Neural cell (in vitro differentiated cells): ENCODE measurements around the gene PLAAT2.

ENCODE experiments used
- EP300 ChIP-seq: fragments of 450-650 bp; conservative IDR thresholded peaks from 2 replicates; pipeline ENCODE4 v1.6.1; 2014; ENCODE audit warnings: antibody characterized with exemption, mild to moderate bottlenecking, moderate library complexity; ENCODE audit not compliant: poor library complexity, severe bottlenecking
- EZH2 ChIP-seq: fragments of 200-600, 300-800 bp; shearing (Covaris generic), sonication (generic); IDR thresholded peaks from 2 replicates; pipeline ENCODE4 v1.6.1; 2014; ENCODE audit warnings: antibody characterized with exemption, low read length, borderline replicate concordance, mild to moderate bottlenecking; ENCODE audit not compliant: insufficient read depth, poor library complexity, severe bottlenecking
- MXI1 ChIP-seq: fragments of 450-650 bp; conservative IDR thresholded peaks from 2 replicates; pipeline ENCODE4 v1.6.1; 2014; ENCODE audit warnings: antibody characterized with exemption, mild to moderate bottlenecking; ENCODE audit not compliant: poor library complexity, severe bottlenecking
- POLR2AphosphoS5 ChIP-seq: IDR thresholded peaks from 2 replicates; pipeline ENCODE4 v1.6.1; 2012
- RAD21 ChIP-seq: fragments of 450-650 bp; conservative IDR thresholded peaks from 2 replicates; pipeline ENCODE4 v1.6.1; 2014; ENCODE audit warnings: antibody characterized with exemption, mild to moderate bottlenecking, moderate library complexity
- SMC3 ChIP-seq: fragments of 450-650 bp; conservative IDR thresholded peaks from 2 replicates; pipeline ENCODE4 v1.6.1; 2014; ENCODE audit warnings: antibody characterized with exemption, mild to moderate bottlenecking, moderate library complexity; ENCODE audit not compliant: poor library complexity
- TAF1 ChIP-seq: IDR thresholded peaks from 2 replicates; pipeline ENCODE4 v1.6.1; 2012; ENCODE audit warnings: low read depth
- TF ChIP-seq, protein P1 (sequence below): fragments of 450-650 bp; IDR thresholded peaks from 2 replicates; pipeline ENCODE4 v1.5.1; 2014; ENCODE audit warnings: antibody characterized with exemption, mild to moderate bottlenecking, moderate library complexity; ENCODE audit not compliant: poor library complexity, severe bottlenecking
- TF ChIP-seq, protein P2 (sequence below): IDR thresholded peaks from 2 replicates; pipeline ENCODE4 v1.6.1; 2012; ENCODE audit warnings: borderline replicate concordance

GRCh38 chr11:63532117-63532516 is 31.1 kb downstream of the PLAAT2 start:
- TF ChIP-seq, protein P1, sequence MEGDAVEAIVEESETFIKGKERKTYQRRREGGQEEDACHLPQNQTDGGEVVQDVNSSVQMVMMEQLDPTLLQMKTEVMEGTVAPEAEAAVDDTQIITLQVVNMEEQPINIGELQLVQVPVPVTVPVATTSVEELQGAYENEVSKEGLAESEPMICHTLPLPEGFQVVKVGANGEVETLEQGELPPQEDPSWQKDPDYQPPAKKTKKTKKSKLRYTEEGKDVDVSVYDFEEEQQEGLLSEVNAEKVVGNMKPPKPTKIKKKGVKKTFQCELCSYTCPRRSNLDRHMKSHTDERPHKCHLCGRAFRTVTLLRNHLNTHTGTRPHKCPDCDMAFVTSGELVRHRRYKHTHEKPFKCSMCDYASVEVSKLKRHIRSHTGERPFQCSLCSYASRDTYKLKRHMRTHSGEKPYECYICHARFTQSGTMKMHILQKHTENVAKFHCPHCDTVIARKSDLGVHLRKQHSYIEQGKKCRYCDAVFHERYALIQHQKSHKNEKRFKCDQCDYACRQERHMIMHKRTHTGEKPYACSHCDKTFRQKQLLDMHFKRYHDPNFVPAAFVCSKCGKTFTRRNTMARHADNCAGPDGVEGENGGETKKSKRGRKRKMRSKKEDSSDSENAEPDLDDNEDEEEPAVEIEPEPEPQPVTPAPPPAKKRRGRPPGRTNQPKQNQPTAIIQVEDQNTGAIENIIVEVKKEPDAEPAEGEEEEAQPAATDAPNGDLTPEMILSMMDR, result no peak
- TF ChIP-seq, protein P2, sequence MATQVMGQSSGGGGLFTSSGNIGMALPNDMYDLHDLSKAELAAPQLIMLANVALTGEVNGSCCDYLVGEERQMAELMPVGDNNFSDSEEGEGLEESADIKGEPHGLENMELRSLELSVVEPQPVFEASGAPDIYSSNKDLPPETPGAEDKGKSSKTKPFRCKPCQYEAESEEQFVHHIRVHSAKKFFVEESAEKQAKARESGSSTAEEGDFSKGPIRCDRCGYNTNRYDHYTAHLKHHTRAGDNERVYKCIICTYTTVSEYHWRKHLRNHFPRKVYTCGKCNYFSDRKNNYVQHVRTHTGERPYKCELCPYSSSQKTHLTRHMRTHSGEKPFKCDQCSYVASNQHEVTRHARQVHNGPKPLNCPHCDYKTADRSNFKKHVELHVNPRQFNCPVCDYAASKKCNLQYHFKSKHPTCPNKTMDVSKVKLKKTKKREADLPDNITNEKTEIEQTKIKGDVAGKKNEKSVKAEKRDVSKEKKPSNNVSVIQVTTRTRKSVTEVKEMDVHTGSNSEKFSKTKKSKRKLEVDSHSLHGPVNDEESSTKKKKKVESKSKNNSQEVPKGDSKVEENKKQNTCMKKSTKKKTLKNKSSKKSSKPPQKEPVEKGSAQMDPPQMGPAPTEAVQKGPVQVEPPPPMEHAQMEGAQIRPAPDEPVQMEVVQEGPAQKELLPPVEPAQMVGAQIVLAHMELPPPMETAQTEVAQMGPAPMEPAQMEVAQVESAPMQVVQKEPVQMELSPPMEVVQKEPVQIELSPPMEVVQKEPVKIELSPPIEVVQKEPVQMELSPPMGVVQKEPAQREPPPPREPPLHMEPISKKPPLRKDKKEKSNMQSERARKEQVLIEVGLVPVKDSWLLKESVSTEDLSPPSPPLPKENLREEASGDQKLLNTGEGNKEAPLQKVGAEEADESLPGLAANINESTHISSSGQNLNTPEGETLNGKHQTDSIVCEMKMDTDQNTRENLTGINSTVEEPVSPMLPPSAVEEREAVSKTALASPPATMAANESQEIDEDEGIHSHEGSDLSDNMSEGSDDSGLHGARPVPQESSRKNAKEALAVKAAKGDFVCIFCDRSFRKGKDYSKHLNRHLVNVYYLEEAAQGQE, result no peak
- TF ChIP-seq RAD21, result no peak
- TF ChIP-seq EZH2, result no peak
- TF ChIP-seq EP300, result no peak
- TF ChIP-seq MXI1, result no peak
- TF ChIP-seq TAF1, result no peak
- TF ChIP-seq SMC3, result no peak
- no peak for TF ChIP-seq POLR2AphosphoS5
